ENCODE results near the gene DCUN1D2. TPM values are rescaled to one million over a fixed set of nuclear protein-coding genes. Genes with fewer than 3 reads are reported as not detected.
A peak's percentile ranks its signal among the peaks of the same experiment; 100 is the strongest.

The DCUN1D2 gene
- total and polyA plus RNA-seq, 10 of the 15 experiments (the other 5 are each of a cell fraction or from before 2014, with no cell fraction given), result 2.5 to 23.6 (median 9.3) TPM

DNA sequence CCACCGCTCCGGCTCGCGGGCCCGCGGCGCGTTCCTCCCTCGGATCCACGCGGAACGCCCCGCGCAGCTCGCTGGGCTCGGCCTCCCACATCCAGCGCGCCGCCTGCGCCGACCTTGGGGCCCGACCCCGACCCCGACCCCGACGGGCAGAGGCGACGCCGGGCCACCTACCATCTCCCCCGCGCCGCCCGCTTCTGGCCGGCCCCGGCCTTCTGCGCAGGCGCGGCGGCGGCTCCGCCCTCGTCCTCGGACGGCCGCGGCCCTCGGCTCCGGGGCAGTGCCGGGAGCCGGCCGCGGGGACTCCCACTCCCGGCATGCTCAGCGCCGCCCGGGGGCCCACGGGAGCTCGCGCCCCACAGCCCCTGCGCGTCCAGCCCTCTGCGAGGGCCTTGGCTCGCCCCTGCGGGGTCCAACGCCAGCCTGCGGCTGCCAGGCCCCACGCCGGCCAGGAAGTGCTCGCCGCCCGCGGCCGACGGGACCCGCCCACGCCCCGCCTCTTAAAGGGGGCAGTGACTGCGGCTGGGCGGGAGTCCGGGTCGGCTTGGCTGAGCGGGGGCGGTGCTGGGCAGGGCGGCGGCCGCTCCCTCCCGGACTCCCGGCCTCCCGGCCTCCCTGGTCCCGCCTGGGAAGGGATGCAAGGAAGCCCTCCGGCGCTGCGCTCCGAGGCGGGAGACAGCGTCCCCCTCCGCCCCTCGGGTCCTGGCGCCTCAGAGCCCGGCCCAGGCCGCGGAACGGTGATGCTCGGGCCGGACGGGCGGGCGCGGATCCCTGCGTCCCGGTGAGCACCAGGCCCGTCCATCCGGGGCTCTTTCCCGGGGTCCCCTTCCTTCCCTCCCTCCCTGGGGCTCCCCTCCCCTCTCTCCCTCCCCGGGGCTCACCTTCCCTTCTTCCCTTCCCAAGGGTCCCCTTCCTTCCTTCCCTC lies at the start of gene DCUN1D2 (continued):
- peak; percentile 59; the same call in 1 of the 2 replicates for TF ChIP-seq POLR2AphosphoS2 (IDR thresholded peaks at IDR 0.05; ENCODE audit: low read depth, low read length)
- peak; percentile 30 for TF ChIP-seq RELA (IDR thresholded peaks at IDR 0.05; ENCODE audit: borderline replicate concordance, partially characterized antibody)
- no peak for TF ChIP-seq ZNF217 (IDR thresholded peaks at IDR 0.05)
- no peak for TF ChIP-seq NFIC (IDR thresholded peaks at IDR 0.05; ENCODE audit: low read depth, low read length)
- peak; percentile 81 for TF ChIP-seq HCFC1 (IDR thresholded peaks at IDR 0.05; ENCODE audit: low read length)
- no peak for TF ChIP-seq MYC (IDR thresholded peaks at IDR 0.05; ENCODE audit: insufficient read depth, insufficient read length, insufficient replicate concordance, low read length, severe bottlenecking)
- no peak for TF ChIP-seq FOXK2 (IDR thresholded peaks at IDR 0.05)
- TF ChIP-seq PAX8 (IDR thresholded peaks at IDR 0.05), result no peak
- TF ChIP-seq TCF3 (IDR thresholded peaks at IDR 0.05; ENCODE audit: borderline replicate concordance, insufficient read depth, low read depth, low read length), result 0 out of 2 replicates have a peak, but pooled peaks have one; percentile 4
- TF ChIP-seq SMARCA5 (IDR thresholded peaks at IDR 0.05), result 0 out of 2 replicates have a peak, but pooled peaks have one; percentile 78
- TF ChIP-seq, protein P1, sequence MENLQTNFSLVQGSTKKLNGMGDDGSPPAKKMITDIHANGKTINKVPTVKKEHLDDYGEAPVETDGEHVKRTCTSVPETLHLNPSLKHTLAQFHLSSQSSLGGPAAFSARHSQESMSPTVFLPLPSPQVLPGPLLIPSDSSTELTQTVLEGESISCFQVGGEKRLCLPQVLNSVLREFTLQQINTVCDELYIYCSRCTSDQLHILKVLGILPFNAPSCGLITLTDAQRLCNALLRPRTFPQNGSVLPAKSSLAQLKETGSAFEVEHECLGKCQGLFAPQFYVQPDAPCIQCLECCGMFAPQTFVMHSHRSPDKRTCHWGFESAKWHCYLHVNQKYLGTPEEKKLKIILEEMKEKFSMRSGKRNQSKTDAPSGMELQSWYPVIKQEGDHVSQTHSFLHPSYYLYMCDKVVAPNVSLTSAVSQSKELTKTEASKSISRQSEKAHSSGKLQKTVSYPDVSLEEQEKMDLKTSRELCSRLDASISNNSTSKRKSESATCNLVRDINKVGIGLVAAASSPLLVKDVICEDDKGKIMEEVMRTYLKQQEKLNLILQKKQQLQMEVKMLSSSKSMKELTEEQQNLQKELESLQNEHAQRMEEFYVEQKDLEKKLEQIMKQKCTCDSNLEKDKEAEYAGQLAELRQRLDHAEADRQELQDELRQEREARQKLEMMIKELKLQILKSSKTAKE (IDR thresholded peaks at IDR 0.05; ENCODE audit: low read depth, poor library complexity, severe bottlenecking), result no peak
- peak; percentile 37; the same call in 1 of the 2 replicates for TF ChIP-seq YY1 (IDR thresholded peaks at IDR 0.05; ENCODE audit: low read depth, low read length)
- TF ChIP-seq, protein P2, sequence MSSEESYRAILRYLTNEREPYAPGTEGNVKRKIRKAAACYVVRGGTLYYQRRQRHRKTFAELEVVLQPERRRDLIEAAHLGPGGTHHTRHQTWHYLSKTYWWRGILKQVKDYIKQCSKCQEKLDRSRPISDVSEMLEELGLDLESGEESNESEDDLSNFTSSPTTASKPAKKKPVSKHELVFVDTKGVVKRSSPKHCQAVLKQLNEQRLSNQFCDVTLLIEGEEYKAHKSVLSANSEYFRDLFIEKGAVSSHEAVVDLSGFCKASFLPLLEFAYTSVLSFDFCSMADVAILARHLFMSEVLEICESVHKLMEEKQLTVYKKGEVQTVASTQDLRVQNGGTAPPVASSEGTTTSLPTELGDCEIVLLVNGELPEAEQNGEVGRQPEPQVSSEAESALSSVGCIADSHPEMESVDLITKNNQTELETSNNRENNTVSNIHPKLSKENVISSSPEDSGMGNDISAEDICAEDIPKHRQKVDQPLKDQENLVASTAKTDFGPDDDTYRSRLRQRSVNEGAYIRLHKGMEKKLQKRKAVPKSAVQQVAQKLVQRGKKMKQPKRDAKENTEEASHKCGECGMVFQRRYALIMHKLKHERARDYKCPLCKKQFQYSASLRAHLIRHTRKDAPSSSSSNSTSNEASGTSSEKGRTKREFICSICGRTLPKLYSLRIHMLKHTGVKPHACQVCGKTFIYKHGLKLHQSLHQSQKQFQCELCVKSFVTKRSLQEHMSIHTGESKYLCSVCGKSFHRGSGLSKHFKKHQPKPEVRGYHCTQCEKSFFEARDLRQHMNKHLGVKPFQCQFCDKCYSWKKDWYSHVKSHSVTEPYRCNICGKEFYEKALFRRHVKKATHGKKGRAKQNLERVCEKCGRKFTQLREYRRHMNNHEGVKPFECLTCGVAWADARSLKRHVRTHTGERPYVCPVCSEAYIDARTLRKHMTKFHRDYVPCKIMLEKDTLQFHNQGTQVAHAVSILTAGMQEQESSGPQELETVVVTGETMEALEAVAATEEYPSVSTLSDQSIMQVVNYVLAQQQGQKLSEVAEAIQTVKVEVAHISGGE (CRISPR knock-in tag; IDR thresholded peaks at IDR 0.05), result peak; percentile 45; the same call in 1 of the 2 replicates
- TF ChIP-seq KLF5 (IDR thresholded peaks at IDR 0.05; ENCODE audit: partially characterized antibody), result no peak
- TF ChIP-seq CBFB (IDR thresholded peaks at IDR 0.05; ENCODE audit: low read depth), result no peak
- TF ChIP-seq ELK1 (IDR thresholded peaks at IDR 0.05; ENCODE audit: low read depth, low read length), result no peak
- TF ChIP-seq RUNX3 (IDR thresholded peaks at IDR 0.05; ENCODE audit: low read length), result peak; percentile 47; the same call in 1 of the 2 replicates
- no peak for TF ChIP-seq USF1 (IDR thresholded peaks at IDR 0.05; ENCODE audit: borderline replicate concordance, extremely low read length, insufficient read depth, low read depth, low read length)
- TF ChIP-seq KDM1A (IDR thresholded peaks at IDR 0.05; ENCODE audit: borderline replicate concordance), result no peak
- TF ChIP-seq NR2C2 (IDR thresholded peaks at IDR 0.05; ENCODE audit: borderline replicate concordance, control insufficient read depth, insufficient read length, low read depth), result no peak
- TF ChIP-seq, protein P3, sequence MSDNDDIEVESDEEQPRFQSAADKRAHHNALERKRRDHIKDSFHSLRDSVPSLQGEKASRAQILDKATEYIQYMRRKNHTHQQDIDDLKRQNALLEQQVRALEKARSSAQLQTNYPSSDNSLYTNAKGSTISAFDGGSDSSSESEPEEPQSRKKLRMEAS (IDR thresholded peaks at IDR 0.05; ENCODE audit: low read depth, low read length), result no peak; the same call in 1 of the 2 replicates
